Karpas-422 (cell line): ENCODE measurements around the gene CTU1. TPM values are rescaled to one million over a fixed set of nuclear protein-coding genes. Genes with fewer than 3 reads are reported as not detected.
A peak's percentile ranks its signal among the peaks of the same experiment; 100 is the strongest.

Source experiments
- DNase-seq: peaks from one replicate; pipeline ENCODE4 v3.0.0-alpha.2; 2015
- H2AFZ ChIP-seq: fragments of 200-600 bp; sonication (generic); 2 replicates; pipeline ENCODE4 v1.6.1; 2014; ENCODE audit warnings: antibody characterized with exemption, low read length, mixed read lengths
- H3K27ac ChIP-seq: fragments of 200-600 bp; sonication (generic); 2 replicates; pipeline ENCODE4 v1.5.1; 2014; ENCODE audit warnings: mild to moderate bottlenecking, low read length, moderate library complexity
- H3K27me3 ChIP-seq: fragments of 200-600 bp; sonication (generic); 2 replicates; pipeline ENCODE4 v1.6.1; 2014; ENCODE audit warnings: low read length, mixed read lengths
- H3K36me3 ChIP-seq: fragments of 200-600 bp; sonication (generic); 2 replicates; pipeline ENCODE4 v1.6.1; 2014; ENCODE audit warnings: low read length, mixed read lengths; ENCODE audit not compliant: insufficient read depth
- H3K4me1 ChIP-seq: fragments of 200-600 bp; sonication (generic); 2 replicates; pipeline ENCODE4 v1.6.1; 2014; ENCODE audit warnings: mild to moderate bottlenecking, low read length, mixed read lengths
- H3K4me2 ChIP-seq: fragments of 200-600 bp; sonication (generic); 2 replicates; pipeline ENCODE4 v1.6.1; 2014; ENCODE audit warnings: low read length, low read depth, mild to moderate bottlenecking; ENCODE audit not compliant: poor library complexity, severe bottlenecking
- H3K4me3 ChIP-seq: fragments of 200-600 bp; sonication (generic); 2 replicates; pipeline ENCODE4 v1.5.1; 2014; ENCODE audit warnings: mild to moderate bottlenecking, antibody characterized with exemption, low read length, mixed read lengths
- H3K79me2 ChIP-seq: fragments of 200-600 bp; sonication (generic); 2 replicates; pipeline ENCODE4 v1.6.1; 2014; ENCODE audit warnings: mild to moderate bottlenecking, low read length, mixed read lengths
- H3K9ac ChIP-seq: fragments of 200-600 bp; sonication (generic); 2 replicates; pipeline ENCODE4 v1.6.0; 2014; ENCODE audit warnings: low read length
- H3K9me2 ChIP-seq: fragments of 200-600 bp; sonication (generic), shearing (Covaris generic); replicated peaks from 2 replicates; pipeline ENCODE4 v1.6.0; 2014; ENCODE audit warnings: mild to moderate bottlenecking, low read length, moderate library complexity; ENCODE audit not compliant: insufficient read depth
- H3K9me3 ChIP-seq: fragments of 300-700, 200-600 bp; sonication (generic); 2 replicates; pipeline ENCODE4 v1.6.1; 2014; ENCODE audit warnings: low read length, mixed read lengths
- H4K20me1 ChIP-seq: fragments of 200-600 bp; sonication (generic); 2 replicates; pipeline ENCODE4 v1.6.1; 2014; ENCODE audit warnings: mild to moderate bottlenecking, antibody characterized with exemption, low read length, low read depth; ENCODE audit not compliant: insufficient read depth
- total RNA-seq: library from RNA; depleted of rRNA; stranded (reverse); fragments of >200 nt; shearing (Covaris generic); gene quantifications from 2 replicates; pipeline ENCODE4 v1.2.3, GENCODE V29; 2014; ENCODE audit warnings: low replicate concordance

The CTU1 gene
- total RNA-seq, 1 experiment from 2014 or later: 3.2 TPM

DNA sequence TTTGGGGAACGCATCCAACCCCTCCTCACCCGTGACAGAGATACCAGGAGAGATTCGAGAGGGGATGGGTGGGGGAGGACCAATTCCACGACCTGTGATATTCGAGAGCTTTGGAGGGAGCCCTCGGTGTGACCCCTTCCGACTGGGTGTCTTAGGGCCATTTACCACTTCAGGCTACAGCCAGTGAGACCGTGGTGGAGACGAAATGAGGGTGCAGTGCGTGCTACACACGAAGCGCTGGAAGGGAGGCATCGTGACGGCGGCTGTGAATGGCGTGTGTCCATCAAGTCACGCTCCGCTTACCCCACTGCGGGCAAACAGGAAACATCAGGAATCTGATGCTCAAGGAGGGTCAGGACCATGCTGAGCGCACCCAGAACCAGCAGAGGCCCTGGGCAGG is 10.4 kb downstream of the CTU1 start:
- H4K20me1 ChIP-seq: peaks cover 36% of the 10 kb centered on the region
- peaks cover 7% of the 10 kb centered on the region; the same call in 1 of the 2 replicates for H3K79me2 ChIP-seq
- H3K4me3 ChIP-seq: no peak overlapping the region
- no peaks in the 10 kb centered on the region for H3K9me3 ChIP-seq
- H3K27me3 ChIP-seq: no peaks in the 10 kb centered on the region
- H3K9me2 ChIP-seq: no peaks in the 10 kb centered on the region
- no peaks in the 10 kb centered on the region for H3K4me1 ChIP-seq
- no peak overlapping the region for H3K27ac ChIP-seq
- H2AFZ ChIP-seq: no peak overlapping the region
- DNase-seq: no peak
- H3K9ac ChIP-seq: no peak overlapping the region
- peaks cover 10% of the 10 kb centered on the region; the same call in 1 of the 2 replicates for H3K36me3 ChIP-seq
- no peak overlapping the region for H3K4me2 ChIP-seq

DNA sequence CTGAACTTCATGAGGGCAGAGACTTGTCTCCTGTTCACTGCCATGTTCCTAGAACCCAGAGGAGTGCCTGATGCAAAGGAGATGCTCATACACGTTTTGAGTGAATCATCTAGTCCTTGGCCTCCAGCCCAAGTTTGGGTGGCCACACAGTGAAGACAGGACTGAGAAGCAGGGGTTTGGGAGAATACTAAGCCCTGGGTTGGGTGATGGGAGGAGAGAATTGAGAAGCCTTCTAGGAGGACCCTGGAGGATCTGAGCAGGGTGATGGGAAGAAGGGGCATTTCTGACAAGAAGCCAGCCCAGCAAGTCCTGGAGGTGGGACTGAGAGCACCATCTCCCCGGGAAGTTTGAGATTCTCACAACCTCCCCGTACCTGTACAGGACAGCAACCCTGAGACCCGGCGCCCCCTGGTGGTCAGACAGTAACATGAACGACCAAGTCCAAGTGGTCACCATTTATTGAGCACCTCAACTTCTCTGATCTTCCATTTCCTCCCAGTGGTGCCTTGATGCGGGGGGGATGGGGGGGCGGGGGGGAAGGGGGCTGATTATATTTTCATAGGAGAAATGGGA is 11.0 kb downstream of the CTU1 start:
- Histone ChIP-seq H3K27me3 (no peaks in the 10 kb centered on the region), H4K20me1 (peaks cover 37% of the 10 kb centered on the region), H3K27ac (no peak overlapping the region), H3K79me2 (peaks cover 1% of the 10 kb centered on the region; the same call in 1 of the 2 replicates), H3K4me1 (no peaks in the 10 kb centered on the region), H3K9me2 (no peaks in the 10 kb centered on the region), H2AFZ (no peak overlapping the region), H3K4me2 (no peak overlapping the region), H3K9me3 (no peaks in the 10 kb centered on the region), H3K9ac (no peak overlapping the region), H3K36me3 (peaks cover 4% of the 10 kb centered on the region; the same call in 1 of the 2 replicates), H3K4me3 (no peak overlapping the region)
- DNase-seq: peak; percentile 84

DNA sequence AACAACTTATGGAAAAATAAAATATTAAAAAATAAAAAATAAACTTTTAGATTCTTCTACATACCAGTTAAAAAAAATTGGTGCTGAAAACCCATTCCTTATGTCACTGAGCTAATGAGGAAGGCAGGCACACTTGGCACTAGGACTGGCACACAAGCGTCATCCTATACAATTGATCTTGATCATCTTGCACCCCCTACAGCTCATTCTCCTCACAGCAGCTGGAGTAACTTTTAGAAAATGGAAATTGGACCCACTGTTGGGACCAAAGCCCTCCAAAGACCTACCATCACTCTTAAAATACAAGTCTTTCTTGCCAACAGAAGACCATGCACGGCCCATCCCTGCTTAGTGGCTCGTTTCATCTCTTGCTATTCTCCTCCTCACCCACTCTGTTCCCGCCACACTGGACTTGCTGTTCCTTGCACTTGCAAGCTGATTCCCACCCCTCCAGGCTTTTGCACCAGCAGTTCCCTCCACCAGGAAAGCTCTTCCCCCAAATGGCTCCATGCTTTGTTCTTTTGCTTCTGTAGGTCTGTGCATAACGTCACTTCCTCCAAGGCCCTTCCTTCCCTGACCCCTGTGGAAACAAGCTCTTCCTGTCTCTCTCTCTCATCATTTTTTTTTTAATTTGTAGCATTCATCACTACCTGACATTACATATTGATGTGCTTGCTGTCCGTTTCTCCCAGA is 11.6 kb downstream of the CTU1 start:
- Histone ChIP-seq H3K27ac (no peak overlapping the region), H3K4me1 (no peaks in the 10 kb centered on the region), H3K4me3 (no peak overlapping the region), H4K20me1 (peaks cover 39% of the 10 kb centered on the region), H3K79me2 (no peaks in the 10 kb centered on the region), H3K27me3 (no peaks in the 10 kb centered on the region), H3K9ac (no peak overlapping the region), H3K4me2 (no peak overlapping the region), H3K9me3 (no peaks in the 10 kb centered on the region), H3K9me2 (no peaks in the 10 kb centered on the region), H3K36me3 (0 out of 2 replicates have a peak, but pooled peaks cover 4% of the 10 kb centered on the region), H2AFZ (no peak overlapping the region)
- peak; percentile 64 for DNase-seq

DNA sequence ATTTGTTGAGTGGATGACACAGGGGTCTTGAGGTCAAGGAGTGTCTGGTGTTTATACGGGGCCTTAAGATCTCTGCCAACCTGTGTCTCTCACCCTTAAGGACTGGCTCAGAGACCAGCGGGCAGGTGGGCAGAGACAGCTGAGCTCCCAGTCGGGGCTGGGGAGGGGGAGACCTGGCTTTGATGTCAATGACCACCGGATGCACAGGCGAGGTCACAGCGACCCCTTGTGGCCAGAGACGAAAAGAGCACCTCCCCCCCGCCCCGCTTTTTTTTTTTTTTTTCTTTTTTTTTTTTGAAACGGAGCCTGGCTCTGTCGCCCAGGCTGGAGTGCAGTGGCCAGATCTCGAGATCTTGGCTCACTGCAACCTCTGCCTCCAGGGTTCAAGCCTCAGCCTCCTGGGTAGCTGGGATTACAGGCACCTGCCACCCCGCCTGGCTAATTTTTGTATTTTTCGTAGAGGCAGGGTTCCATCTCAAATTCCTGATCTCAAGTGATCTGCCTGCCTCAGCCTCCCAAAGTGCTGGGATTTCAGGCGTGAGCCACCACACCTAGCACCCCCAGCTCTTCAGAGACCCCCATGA is 13.4 kb downstream of the CTU1 start:
- Histone ChIP-seq H3K9ac (no peak overlapping the region), H3K9me3 (no peaks in the 10 kb centered on the region), H3K4me2 (no peak overlapping the region), H3K4me3 (no peak overlapping the region), H2AFZ (no peak overlapping the region), H3K4me1 (no peaks in the 10 kb centered on the region), H3K79me2 (no peaks in the 10 kb centered on the region), H3K27me3 (no peaks in the 10 kb centered on the region), H3K36me3 (0 out of 2 replicates have a peak, but pooled peaks cover 4% of the 10 kb centered on the region), H4K20me1 (peaks cover 39% of the 10 kb centered on the region), H3K27ac (no peak overlapping the region), H3K9me2 (no peaks in the 10 kb centered on the region)
- peak; percentile 81 for DNase-seq

DNA sequence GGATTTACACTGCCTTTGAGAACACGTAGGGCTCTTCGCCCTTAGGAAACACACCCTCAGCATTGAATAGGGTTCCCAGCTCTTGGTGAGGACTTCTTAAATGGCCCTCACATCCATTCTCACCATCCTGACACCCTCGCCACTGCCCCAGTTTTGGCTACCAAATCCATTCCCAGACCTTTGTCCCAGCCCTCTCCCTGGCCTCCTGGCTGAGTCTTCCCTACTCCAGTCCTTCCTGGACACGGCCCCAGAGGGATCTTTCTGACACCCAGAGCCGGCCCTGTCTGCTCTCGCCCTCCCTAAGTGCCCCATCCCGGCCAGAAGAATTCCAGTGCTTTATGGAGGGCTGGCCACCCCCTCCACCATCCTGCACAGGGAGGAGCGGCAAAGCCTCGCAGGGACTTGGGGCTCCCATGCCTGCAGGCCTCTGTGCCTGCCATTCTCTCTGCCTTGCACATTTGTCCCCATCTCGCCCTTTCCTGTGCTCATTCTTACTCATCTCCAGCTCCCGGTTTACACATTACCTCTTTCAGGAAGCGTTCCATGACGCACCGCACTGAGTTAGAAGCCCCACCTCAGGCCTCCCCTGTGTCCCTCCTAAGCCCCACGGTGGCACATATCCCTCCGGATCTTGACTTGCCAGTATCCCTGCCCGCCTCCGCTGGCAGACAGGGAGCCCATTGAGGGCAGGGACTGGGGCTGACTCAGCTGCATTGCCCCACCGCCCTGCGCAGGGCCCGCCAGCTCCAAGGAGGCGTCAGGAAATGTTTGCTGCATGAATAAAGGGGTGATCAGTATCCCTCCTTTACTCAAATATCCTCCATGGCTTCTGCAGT is 14.5 kb downstream of the CTU1 start:
- DNase-seq: no peak
- Histone ChIP-seq H2AFZ (no peak overlapping the region), H3K4me2 (no peak overlapping the region)

DNA sequence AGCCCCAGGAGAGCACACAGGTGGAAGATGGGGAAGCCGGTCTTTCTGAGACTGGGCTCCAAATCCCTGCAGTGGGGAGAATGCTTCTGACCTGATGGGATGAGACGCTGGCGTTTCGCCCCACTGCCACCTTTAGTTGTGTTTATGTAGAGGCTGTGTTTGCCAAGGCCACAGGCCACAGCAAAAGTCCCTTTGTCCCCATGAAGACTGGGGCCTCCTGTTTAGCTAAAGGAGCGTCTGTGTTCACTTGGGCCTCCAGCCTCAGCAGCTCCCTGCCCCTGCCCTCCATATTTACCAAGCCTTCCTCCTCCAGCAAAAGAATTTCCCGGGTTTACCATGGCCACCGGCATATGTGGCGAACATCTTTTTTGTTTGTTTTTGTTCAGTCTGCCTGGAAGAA is 15.1 kb downstream of the CTU1 start:
- no peaks in the 10 kb centered on the region for H3K27me3 ChIP-seq
- no peak overlapping the region for H3K4me2 ChIP-seq
- no peak overlapping the region for H2AFZ ChIP-seq
- 0 out of 2 replicates have a peak, but pooled peaks cover 4% of the 10 kb centered on the region for H3K36me3 ChIP-seq
- peaks cover 44% of the 10 kb centered on the region for H4K20me1 ChIP-seq
- no peak overlapping the region for H3K27ac ChIP-seq
- no peak overlapping the region for H3K9ac ChIP-seq
- no peaks in the 10 kb centered on the region for H3K79me2 ChIP-seq
- no peaks in the 10 kb centered on the region for H3K4me1 ChIP-seq
- no peaks in the 10 kb centered on the region for H3K9me3 ChIP-seq
- DNase-seq: no peak
- no peak overlapping the region for H3K4me3 ChIP-seq
- H3K9me2 ChIP-seq: no peaks in the 10 kb centered on the region

More for the DNA sequence above, 14.5 kb downstream of the CTU1 start:
- Histone ChIP-seq H3K79me2 (no peaks in the 10 kb centered on the region), H3K9me3 (no peaks in the 10 kb centered on the region), H3K4me3 (no peak overlapping the region), H3K9ac (no peak overlapping the region), H3K27ac (no peak overlapping the region), H4K20me1 (peaks cover 44% of the 10 kb centered on the region), H3K36me3 (0 out of 2 replicates have a peak, but pooled peaks cover 4% of the 10 kb centered on the region), H3K27me3 (no peaks in the 10 kb centered on the region), H3K4me1 (no peaks in the 10 kb centered on the region), H3K9me2 (no peaks in the 10 kb centered on the region)

DNA sequence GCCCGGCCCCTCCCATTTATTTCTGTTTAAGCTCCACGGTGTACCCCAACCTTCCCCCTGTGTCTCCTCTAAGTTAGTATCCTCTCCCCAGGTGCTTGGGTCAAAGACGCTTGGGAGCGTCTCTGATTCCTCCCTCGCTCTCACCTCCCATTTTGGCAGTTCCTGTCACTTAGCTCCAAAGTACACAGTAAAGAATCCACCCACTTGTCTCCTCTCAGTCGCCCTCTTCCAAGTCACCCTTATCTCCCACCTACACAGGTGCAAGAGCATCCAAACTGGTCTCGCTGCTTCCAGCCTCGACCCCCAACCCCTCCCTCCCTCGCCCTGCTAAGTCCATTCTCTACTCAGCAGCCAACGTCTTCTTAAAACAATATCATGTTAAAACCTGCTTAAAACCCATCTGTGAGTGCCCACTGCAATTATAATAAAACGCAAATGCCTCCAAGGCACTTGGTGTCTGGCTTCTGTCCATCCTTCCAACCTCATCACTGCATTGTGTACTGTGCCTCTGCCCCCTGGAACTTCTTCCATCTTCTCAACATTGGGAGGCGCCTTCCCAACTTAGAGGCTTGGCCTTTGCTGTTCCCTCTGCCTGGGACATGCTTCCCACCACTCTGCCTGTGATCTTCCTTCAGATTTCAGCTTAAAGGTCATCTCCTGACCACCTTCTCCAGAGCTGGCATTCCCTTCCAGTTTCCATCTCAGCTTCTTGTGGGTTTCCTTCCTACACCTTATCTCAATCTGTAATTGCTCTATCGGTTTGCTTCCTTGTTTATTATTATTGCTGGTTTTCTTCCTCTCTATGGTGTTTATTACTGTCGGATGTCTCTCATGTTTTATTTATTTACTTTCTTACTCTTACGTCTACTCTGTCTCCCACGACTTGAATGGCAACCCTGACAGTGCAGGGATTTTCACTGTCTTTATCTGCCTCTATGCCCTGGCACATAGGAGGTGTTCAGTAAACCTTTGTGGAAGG is 16.0 kb downstream of the CTU1 start:
- no peak overlapping the region for H3K9ac ChIP-seq
- no peak for DNase-seq
- 0 out of 2 replicates have a peak, but pooled peaks cover 4% of the 10 kb centered on the region for H3K36me3 ChIP-seq
- H3K27ac ChIP-seq: no peak overlapping the region
- H3K9me3 ChIP-seq: no peaks in the 10 kb centered on the region
- no peak overlapping the region for H2AFZ ChIP-seq
- H3K4me1 ChIP-seq: no peaks in the 10 kb centered on the region
- no peak overlapping the region for H3K4me2 ChIP-seq
- H3K4me3 ChIP-seq: no peak overlapping the region
- peaks cover 43% of the 10 kb centered on the region for H4K20me1 ChIP-seq
- H3K9me2 ChIP-seq: no peaks in the 10 kb centered on the region
- no peaks in the 10 kb centered on the region for H3K27me3 ChIP-seq
- no peaks in the 10 kb centered on the region for H3K79me2 ChIP-seq
